Measurements from ENCODE around the gene HINT2. TPM values are rescaled to one million over a fixed set of nuclear protein-coding genes. Genes with fewer than 3 reads are reported as not detected.

The HINT2 gene
- total RNA-seq, 1 experiment from 2014 or later = 110 TPM

DNA sequence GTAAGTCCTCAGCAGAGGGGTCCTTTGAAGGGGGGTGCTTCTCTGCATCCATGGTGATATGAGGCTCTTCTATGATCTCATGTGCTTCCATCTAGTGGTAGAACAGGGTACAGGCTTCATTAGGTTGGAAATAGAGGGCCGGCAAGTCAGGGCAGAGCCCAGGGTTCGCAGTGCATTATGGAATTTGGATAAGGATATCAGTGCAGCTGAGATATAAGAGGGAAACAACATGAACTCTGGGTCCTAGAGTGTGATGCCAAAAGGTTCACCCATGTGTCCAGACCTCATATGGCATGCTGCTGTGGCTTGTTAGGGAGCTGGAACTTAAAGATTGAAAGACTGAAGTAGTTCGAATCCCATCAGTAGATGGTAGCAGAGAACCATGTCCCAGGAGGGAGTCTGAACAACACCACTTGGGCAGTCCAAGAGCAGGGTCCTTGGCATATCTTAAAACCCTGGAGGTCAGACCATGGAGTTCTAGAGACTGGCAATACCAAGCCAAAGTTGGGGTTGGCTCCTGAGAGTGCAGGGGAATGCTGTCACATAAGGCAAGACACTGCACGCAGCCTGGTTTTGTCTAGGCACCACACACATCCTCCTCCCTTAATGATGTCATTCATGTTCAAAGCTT, 11.3 kb upstream of the HINT2 start:
- H3K36me3 Mint-ChIP-seq (ENCODE audit: insufficient read depth, unreplicated experiment) = peaks cover 4% of the 10 kb centered on the region
- no peak overlapping the region for H3K27ac Mint-ChIP-seq (ENCODE audit: unreplicated experiment)
- H3K9me3 ChIP-seq = no peaks in the 10 kb centered on the region
- H3K27me3 Mint-ChIP-seq (ENCODE audit: insufficient read depth, unreplicated experiment) = no peaks in the 10 kb centered on the region
- intact Hi-C loops (cut with micrococcal nuclease; ENCODE audit: unreplicated experiment) = loop anchor here (1.0 kb wide), 3 partner anchors 25 to 56 kb away; no protein-coding TSS in a partner anchor
- no peak overlapping the region for H3K4me3 ChIP-seq (ENCODE audit: low read depth, low read length)
- no peaks in the 10 kb centered on the region for H3K9me3 Mint-ChIP-seq (ENCODE audit: unreplicated experiment)
- TF ChIP-seq, protein P1, sequence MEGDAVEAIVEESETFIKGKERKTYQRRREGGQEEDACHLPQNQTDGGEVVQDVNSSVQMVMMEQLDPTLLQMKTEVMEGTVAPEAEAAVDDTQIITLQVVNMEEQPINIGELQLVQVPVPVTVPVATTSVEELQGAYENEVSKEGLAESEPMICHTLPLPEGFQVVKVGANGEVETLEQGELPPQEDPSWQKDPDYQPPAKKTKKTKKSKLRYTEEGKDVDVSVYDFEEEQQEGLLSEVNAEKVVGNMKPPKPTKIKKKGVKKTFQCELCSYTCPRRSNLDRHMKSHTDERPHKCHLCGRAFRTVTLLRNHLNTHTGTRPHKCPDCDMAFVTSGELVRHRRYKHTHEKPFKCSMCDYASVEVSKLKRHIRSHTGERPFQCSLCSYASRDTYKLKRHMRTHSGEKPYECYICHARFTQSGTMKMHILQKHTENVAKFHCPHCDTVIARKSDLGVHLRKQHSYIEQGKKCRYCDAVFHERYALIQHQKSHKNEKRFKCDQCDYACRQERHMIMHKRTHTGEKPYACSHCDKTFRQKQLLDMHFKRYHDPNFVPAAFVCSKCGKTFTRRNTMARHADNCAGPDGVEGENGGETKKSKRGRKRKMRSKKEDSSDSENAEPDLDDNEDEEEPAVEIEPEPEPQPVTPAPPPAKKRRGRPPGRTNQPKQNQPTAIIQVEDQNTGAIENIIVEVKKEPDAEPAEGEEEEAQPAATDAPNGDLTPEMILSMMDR (IDR thresholded peaks at IDR 0.05; ENCODE audit: insufficient read depth in 1 of 2, low read depth in 1 of 2, low read length in 1 of 2, severe bottlenecking in 1 of 2, unreplicated experiment in 1 of 2) = peak; percentile 73 to 76
- BruUV-seq (replicated peaks) = no TSS peak
- no peaks in the 10 kb centered on the region for H3K27me3 ChIP-seq (replicated peaks; ENCODE audit: control insufficient read depth, insufficient read depth, low read length)
- ChIA-PET POLR2A (interaction anchor here (0.6 kb wide), 1 partner anchor 56 kb away, joined by 5 read pairs; no protein-coding TSS in a partner anchor), CTCF (interaction anchor here (0.6 to 2.7 kb wide), 12 partner anchors 8 to 90 kb away, joined by 3 to 62 read pairs (median 4); partner anchors contain the start of genes HINT2 and HRCT1)
- no peaks in the 10 kb centered on the region for H3K36me3 ChIP-seq (ENCODE audit: control insufficient read depth, insufficient read depth, low read length)
- H3K4me1 ChIP-seq = peaks cover 4% of the 10 kb centered on the region; the same call in 1 of the 2 replicates
- peaks cover 8% of the 10 kb centered on the region for H3K4me1 Mint-ChIP-seq (ENCODE audit: low read depth, unreplicated experiment)
- DNase-seq = peak in 1 of 2 experiments; percentile 63
- H3K4me3 Mint-ChIP-seq (ENCODE audit: unreplicated experiment) = no peak overlapping the region

DNA sequence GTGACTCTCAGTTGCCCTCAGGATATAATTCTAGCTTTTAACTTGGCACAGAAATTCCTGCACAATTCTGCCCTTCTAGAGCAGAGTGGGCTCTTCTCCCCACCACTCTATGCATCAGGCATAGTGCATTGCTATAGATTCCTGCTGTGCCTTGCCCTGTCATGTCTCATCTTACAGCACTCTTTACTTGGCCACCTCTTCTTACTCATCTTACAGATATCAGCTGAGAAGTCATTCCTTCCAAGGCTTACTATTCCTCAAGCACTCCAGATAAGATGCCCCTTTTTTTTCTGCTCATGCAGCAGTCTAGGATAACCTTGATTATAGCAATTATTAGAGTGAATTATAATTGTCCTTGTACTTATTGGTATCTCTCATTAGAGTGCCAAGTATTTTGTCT, 8.1 kb upstream of the HINT2 start:
- Mint-ChIP-seq H3K4me3 (ENCODE audit: unreplicated experiment) (no peak overlapping the region), H3K4me1 (ENCODE audit: low read depth, unreplicated experiment) (no peaks in the 10 kb centered on the region), H3K27me3 (ENCODE audit: insufficient read depth, unreplicated experiment) (no peaks in the 10 kb centered on the region), H3K27ac (ENCODE audit: unreplicated experiment) (no peak overlapping the region), H3K36me3 (ENCODE audit: insufficient read depth, unreplicated experiment) (no peaks in the 10 kb centered on the region), H3K9me3 (ENCODE audit: unreplicated experiment) (no peaks in the 10 kb centered on the region)
- ChIA-PET CTCF (interaction anchor here (0.7 to 1.0 kb wide), 2 partner anchors 9 to 32 kb away, joined by 3 to 4 read pairs; partner anchors contain the start of gene HINT2), POLR2A (no interaction called here)
- no peak overlapping the region for H3K4me3 ChIP-seq (ENCODE audit: low read depth, low read length)
- no peaks in the 10 kb centered on the region for H3K36me3 ChIP-seq (ENCODE audit: control insufficient read depth, insufficient read depth, low read length)
- no peaks in the 10 kb centered on the region for H3K9me3 ChIP-seq
- no peaks in the 10 kb centered on the region for H3K27me3 ChIP-seq (replicated peaks; ENCODE audit: control insufficient read depth, insufficient read depth, low read length)
- intact Hi-C loops (cut with micrococcal nuclease; ENCODE audit: unreplicated experiment) = no loop called here
- no peaks in the 10 kb centered on the region for H3K4me1 ChIP-seq
- no TSS peak for BruUV-seq (replicated peaks)
- DNase-seq = no peak
- TF ChIP-seq, protein P1 (IDR thresholded peaks at IDR 0.05; ENCODE audit: insufficient read depth in 1 of 2, low read depth in 1 of 2, low read length in 1 of 2, severe bottlenecking in 1 of 2, unreplicated experiment in 1 of 2) = no peak

DNA sequence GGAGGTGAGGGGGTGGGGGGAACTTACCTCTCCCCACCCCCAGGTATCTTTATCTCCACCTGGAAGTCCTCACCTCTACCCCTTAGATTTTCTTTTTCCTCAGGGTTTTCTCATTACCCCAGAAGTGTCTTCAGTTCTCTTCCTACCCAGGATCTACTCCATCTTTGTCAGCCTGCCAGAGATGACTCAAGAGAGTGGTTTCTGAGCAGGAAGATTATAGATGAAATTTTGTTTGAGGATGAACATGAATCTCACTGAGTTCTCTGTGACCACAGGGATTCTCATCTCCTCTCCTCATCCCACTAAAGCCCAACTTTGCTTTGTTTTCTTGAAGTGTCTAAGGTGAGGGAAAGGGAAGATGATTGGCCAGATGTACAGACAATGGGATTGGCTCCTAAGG, 5.2 kb upstream of the HINT2 start:
- no peaks in the 10 kb centered on the region for H3K4me1 ChIP-seq
- DNase-seq = no peak
- no peaks in the 10 kb centered on the region for H3K27me3 Mint-ChIP-seq (ENCODE audit: insufficient read depth, unreplicated experiment)
- no peaks in the 10 kb centered on the region for H3K9me3 Mint-ChIP-seq (ENCODE audit: unreplicated experiment)
- no peaks in the 10 kb centered on the region for H3K4me1 Mint-ChIP-seq (ENCODE audit: low read depth, unreplicated experiment)
- H3K36me3 ChIP-seq (ENCODE audit: control insufficient read depth, insufficient read depth, low read length) = no peaks in the 10 kb centered on the region
- POLR2A ChIA-PET = no interaction called here
- peaks cover 6% of the 10 kb centered on the region for H3K36me3 Mint-ChIP-seq (ENCODE audit: insufficient read depth, unreplicated experiment)
- H3K4me3 Mint-ChIP-seq (ENCODE audit: unreplicated experiment) = no peak overlapping the region
- no TSS peak for BruUV-seq (replicated peaks)
- H3K27me3 ChIP-seq (replicated peaks; ENCODE audit: control insufficient read depth, insufficient read depth, low read length) = no peaks in the 10 kb centered on the region
- TF ChIP-seq, protein P1 (IDR thresholded peaks at IDR 0.05; ENCODE audit: insufficient read depth in 1 of 2, low read depth in 1 of 2, low read length in 1 of 2, severe bottlenecking in 1 of 2, unreplicated experiment in 1 of 2) = no peak
- H3K27ac Mint-ChIP-seq (ENCODE audit: unreplicated experiment) = no peak overlapping the region
- no peaks in the 10 kb centered on the region for H3K9me3 ChIP-seq
- intact Hi-C loops (cut with micrococcal nuclease; ENCODE audit: unreplicated experiment) = no loop called here
- CTCF ChIA-PET = interaction anchor here (0.9 kb wide), 1 partner anchor 30 kb away, joined by 3 read pairs; no protein-coding TSS in a partner anchor
- H3K4me3 ChIP-seq (ENCODE audit: low read depth, low read length) = no peak overlapping the region

Measured in Caco-2 (cell line).